HG02588 (cell line): ENCODE results near the gene GBX1.

ENCODE experiments used
- ATAC-seq: cut with Tn5 transposase; IDR thresholded peaks from one replicate; pipeline ENCODE4 v1.9.1; 2021; ENCODE audit warnings: mild to moderate bottlenecking, moderate library complexity; ENCODE audit not compliant: unreplicated experiment

GBX1 gene

GRCh38 chr7:151167197-151167961 is at the start of gene GBX1:
Gene GBX1, minus strand, starts transcription at chr7:151167694. Its CDS starts 146 bp downstream, at chr7:151167548.
- no peak for ATAC-seq

- no peak for ATAC-seq
Observed at GRCh38 chr7:151215396-151215795, 47.9 kb upstream of the GBX1 start.

GRCh38 chr7:151213826-151214225 is 46.3 kb upstream of the GBX1 start:
- no peak for ATAC-seq

DNA sequence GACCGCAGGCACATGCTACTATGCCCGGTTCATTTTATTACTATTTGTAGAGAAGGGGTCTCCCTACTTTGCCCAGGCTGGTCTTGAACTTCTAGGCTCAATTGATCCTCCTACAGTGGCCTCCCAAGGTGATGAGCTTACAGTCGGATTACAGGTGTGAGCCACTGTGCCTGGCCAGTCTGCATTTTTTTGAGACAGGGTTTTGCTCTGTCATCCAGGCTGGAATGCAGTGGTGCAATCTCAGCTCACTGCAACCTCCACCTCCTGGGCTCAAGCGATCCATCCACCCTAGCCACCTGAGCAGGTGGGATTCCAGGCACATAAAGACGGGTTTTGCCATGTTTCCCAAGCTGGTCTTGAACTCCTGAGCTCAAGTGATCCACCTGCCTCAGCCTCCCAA is 45.1 kb upstream of the GBX1 start:
- ATAC-seq = no peak

DNA sequence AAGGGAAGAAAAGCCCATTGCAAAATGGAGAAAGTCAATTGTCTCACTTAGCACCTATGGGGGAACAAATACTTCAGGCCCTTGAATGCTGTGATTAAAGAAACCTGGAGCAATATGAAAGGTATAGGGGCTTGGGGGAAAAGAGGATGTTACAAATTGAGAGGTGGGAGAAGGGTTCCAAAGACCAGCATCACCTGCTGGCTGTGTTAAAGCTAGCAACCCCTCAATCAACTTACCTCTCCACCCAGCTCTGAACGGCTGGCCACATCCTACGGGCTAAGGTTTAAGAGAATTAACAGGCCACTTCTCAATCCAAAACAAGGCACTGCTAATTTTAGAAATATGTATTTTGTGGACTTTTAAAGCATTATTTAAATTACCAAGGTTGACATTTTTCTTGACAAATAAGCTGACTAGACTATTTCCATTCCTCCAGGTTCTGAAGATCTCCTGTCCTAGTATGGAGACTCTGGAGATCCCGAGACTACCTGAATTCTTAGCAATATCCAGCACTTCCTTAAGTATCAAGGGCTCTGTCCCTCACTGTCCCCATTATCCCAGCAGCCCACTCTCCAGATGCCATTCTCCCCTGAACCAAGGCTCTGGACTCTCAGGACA is 43.8 kb upstream of the GBX1 start:
- no peak for ATAC-seq

GRCh38 chr7:151210087-151210854 is 42.8 kb upstream of the GBX1 start, which contains the start of gene H2BK1:
Gene H2BK1, minus strand, starts transcription at chr7:151210488. Its CDS starts 170 bp downstream, at chr7:151210318.
- ATAC-seq = no peak

GRCh38 chr7:151209588-151209987 is 42.1 kb upstream of the GBX1 start:
- ATAC-seq = no peak

- ATAC-seq = no peak
Observed at GRCh38 chr7:151208253-151208862, 40.9 kb upstream of the GBX1 start.

GRCh38 chr7:151207804-151208203 is 40.3 kb upstream of the GBX1 start:
- ATAC-seq = no peak

DNA sequence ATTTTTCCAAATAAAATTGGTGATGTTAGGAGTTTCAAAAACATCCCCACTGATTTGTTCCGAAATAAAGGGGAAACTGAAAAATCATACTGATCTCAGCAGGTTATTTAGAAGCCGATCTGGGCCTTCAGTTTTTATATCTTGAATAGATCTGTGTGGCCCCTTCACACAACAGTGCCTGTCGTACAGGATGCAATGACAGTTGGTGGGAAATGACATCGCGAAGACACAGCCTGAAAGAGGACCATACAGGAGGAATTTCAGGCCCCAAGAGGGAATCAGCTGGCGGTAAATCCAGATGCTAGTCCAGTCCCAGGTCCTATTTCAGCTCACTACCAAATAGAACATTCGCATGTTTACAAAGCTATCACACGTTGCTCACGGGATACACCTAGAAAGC is 39.8 kb upstream of the GBX1 start:
- ATAC-seq = no peak

GRCh38 chr7:151206914-151207313 is 39.4 kb upstream of the GBX1 start:
- ATAC-seq = no peak

DNA sequence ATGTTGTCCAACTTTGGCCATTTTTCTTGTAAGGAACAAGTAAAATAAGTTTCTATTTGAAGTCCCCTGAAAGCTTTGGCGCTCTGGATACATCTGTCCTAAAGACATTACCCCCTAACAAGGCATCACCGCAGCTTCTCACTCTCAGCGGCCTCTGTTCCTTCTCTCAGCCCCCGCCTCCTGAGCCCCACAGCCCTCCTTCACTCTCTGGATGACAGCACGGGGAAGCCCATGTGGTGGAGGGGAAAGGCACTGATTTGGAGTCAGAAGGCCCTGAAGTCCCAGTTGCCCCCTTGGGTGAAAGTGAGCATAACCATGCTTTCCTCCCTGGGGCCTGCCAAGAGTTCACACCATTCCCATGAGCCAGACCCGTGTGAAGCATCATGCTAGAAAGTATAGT is 38.2 kb upstream of the GBX1 start:
- no peak for ATAC-seq

DNA sequence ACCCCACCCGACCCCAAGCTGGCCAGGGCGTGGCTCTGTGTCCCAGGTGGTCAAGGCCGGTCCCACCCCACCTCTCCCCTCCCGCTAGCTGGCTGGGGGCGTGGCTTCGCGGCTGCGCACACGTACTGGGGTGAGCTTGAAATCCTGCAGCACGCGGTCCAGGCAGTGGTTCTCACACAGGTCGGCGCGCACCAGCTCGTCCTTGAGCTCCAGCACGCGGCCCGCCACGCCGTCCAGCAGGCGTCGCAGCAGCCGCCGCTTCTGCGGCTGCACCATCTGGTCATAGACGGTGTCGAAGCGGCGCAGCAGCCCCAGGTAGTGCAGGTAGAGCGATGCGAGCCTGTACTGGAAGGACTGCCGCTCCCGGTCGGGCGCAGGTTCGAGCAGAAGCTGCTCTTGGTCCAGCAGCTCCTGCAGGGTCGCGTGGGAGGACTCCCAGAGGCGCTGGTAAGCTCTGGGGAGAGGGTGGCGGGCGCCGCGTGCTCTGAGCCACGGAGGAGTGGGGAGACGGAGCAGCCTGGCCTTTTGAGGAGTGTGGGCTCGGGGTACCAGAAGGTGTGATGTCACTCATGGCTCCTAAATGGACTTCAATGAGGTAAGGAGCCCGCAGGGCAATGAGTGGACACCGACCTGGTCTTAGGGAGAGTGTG is 37.0 kb upstream of the GBX1 start:
- no peak for ATAC-seq

GRCh38 chr7:151202836-151203235 is 35.3 kb upstream of the GBX1 start:
- ATAC-seq = no peak

DNA sequence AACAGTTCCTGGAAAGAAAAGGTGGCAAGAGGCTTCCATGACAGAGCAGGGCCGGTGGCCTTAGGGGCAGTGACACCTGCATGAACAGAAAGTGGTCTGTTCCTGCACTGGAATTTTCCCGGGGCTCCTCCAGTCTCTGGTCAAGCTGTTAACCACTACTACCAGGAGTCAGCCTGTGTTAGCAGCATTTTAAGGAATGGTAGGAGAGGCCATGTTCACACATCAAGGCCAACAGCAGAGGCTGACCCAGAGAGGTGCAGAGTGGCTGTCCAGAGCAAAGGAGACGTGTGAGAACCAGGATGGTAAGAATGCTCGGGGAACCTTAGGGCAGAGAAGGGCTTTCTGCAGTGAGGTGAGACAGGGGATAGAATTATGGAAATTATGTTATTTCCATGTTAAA is 34.3 kb upstream of the GBX1 start:
- no peak for ATAC-seq

- no peak for ATAC-seq
Observed at GRCh38 chr7:151201344-151201743, 33.9 kb upstream of the GBX1 start.

DNA sequence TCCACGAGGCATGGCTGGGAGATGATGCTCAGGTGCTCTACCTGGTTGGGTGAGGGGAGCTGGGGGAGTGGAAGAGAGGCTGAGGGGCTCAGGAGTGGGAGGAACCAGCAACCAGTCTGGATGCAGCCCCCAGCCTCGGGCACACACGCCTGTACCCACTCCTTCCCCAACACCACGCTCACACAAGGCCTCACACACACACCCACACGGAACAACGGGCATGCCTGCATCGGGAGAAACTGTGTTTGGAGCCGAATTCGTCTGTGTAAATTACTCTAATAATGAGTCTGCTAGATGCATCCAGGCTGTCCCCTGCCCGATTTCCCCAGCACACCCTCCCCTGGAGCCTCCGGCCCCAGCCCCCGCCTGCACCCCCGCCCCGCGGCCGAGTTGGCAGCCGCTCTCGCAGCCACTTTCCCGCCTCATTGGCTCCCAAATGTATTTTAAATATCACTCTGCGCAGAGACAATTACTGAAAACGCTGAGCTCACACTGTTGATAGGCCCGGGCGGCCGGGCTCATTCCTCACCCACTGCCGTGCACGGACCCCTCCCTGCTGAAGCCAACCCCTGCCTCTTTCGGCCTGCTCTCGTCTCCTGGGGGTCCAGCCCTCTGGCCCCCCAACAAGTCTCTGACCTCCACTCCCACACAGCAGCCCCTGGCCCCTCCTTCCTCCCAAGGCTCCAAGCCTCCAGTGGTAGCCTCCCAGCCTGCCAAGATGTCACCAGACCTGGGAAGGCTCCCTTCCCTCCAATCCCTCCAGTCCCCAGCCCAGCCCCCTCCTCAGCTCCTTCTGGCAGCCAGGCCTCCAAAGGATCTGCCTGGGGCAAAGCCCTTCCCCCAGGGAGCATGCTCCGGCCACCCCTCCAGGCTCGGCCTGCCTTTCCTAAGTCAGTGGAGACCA is 31.7 kb upstream of the GBX1 start:
- no peak for ATAC-seq

- no peak for ATAC-seq
Observed at GRCh38 chr7:151197932-151198331, 30.4 kb upstream of the GBX1 start.

- ATAC-seq = no peak
Observed at GRCh38 chr7:151195616-151196450, 28.3 kb upstream of the GBX1 start.
